Subcutaneous adipose tissue (tissue), 4 donors: ENCODE results near the gene DTD2. TPM values are rescaled to one million over a fixed set of nuclear protein-coding genes. Genes with fewer than 3 reads are reported as not detected.

Experiments
- total RNA-seq, 4 donors: library from RNA; depleted of rRNA; stranded (reverse); fragments of >200 nt; gene quantifications; one replicate each; pipeline ENCODE4 v1.1.0, GENCODE V29; 2016
- TF ChIP-seq, protein P1 (sequence below): fragments of 450-650 bp; IDR thresholded peaks from one replicate; pipeline ENCODE4 v1.5.1; 2016; ENCODE audit warnings: low read depth, mild to moderate bottlenecking, control low read depth, antibody characterized with exemption, moderate library complexity

DTD2 gene
- 10 to 100 TPM; 22.3 to 71.1 (median 34.8) TPM for total RNA-seq

DNA sequence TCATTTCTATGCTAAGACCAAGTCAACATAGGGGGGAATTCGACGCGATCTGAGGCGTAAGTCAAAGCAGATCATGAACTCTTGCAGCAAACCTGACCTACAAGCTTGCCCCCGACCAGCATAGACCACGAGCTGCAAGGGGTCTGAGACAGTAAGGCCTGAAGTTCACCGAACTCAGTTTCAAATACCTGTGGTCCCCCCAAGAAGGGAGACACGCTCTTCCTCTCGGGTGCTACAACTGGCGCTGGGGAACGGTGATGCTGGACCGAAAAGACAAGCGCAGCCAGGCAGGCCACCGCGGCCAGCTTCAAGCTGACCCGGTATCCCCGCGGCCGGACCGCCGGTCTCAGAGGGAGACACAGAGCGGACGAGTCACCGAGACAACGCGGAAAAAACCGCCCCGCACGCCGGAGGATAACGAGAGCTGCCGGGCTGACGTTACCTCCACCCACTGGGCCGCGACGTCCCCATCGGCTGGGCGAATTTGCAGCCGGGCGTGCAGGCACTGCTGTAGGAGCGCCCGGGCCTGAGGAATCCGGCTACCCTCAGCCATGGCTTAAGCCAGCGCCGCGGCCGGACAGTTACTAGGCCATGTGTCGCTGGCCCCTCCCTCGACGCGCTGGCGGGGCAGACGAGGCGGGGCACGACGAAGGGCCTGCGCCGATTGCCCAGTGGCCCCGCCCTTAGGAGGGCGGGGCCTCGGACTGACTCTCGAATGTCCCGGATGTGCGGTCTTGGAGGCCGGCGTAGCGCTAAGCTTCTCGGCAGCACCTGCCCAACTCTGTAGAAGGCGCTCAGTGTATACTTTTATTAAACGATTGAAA lies at the start of gene DTD2:
TSS of gene DTD2 (minus strand) at position 666 of the 824 bp plus-strand sequence. CDS start at position 553, 113 bp downstream.
- TF ChIP-seq, protein P1, sequence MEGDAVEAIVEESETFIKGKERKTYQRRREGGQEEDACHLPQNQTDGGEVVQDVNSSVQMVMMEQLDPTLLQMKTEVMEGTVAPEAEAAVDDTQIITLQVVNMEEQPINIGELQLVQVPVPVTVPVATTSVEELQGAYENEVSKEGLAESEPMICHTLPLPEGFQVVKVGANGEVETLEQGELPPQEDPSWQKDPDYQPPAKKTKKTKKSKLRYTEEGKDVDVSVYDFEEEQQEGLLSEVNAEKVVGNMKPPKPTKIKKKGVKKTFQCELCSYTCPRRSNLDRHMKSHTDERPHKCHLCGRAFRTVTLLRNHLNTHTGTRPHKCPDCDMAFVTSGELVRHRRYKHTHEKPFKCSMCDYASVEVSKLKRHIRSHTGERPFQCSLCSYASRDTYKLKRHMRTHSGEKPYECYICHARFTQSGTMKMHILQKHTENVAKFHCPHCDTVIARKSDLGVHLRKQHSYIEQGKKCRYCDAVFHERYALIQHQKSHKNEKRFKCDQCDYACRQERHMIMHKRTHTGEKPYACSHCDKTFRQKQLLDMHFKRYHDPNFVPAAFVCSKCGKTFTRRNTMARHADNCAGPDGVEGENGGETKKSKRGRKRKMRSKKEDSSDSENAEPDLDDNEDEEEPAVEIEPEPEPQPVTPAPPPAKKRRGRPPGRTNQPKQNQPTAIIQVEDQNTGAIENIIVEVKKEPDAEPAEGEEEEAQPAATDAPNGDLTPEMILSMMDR, result no peak

DNA sequence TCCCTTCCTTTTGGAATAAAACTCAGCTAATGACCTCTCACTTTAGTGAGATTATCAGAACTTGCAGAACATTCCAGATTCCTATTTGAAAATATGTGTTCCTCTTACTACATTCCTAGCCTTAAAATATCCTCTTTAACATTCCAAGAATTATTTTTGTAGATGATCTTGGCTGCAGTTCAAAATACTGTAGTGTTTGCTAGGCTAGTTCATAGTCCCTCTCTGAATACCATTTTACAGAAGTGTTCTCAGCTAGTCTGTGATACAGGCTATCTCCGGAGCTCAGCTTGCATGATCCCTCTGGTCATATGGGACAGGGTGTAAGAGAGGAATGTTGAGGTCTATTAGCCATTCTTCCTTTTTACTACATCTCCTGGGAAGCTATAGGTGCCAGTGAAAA lies 48.1 kb upstream of the DTD2 start:
- TF ChIP-seq, protein P1, result no peak

- TF ChIP-seq, protein P1, result no peak
These were observed 44.6 kb upstream of the DTD2 start for GRCh38 chr14:31501870-31502269.

GRCh38 chr14:31492759-31493498 lies 35.6 kb upstream of the DTD2 start:
- TF ChIP-seq, protein P1, result no peak

- TF ChIP-seq, protein P1, result no peak
These were observed 32.4 kb upstream of the DTD2 start for GRCh38 chr14:31489691-31490090.

GRCh38 chr14:31487886-31488285 lies 30.6 kb upstream of the DTD2 start, which contains the start of gene GPR33:
GPR33 (minus strand) TSS chr14:31488039; CDS start chr14:31483965, 4,074 bp downstream.
- TF ChIP-seq, protein P1, result no peak

DNA sequence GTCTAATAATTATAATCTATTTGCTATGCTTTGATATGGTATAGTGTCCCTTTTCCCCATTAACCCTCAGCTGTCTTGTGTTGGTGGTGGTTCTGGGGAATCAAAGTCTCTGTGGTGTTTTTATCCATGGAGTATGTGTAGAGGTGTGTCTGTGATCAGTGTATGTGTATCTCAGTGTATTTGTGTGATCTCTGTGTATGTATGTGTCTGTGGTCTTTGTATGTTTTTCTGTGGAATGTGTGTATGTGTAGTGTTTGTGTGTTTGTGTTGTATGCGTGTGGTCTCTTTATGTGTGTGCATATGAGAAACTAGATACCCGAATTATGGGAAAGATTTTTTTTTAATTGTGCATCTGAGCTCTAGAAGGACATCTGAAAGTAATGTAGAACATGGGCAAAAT lies 29.5 kb upstream of the DTD2 start:
- TF ChIP-seq, protein P1, result no peak
